A549 (cell line): ENCODE measurements around the gene RNF213.

Source experiments
- BCL3 ChIP-seq: fragments of >200 bp; sonication (Bioruptor Twin); formaldehyde crosslinking; IDR thresholded peaks from 3 replicates; pipeline ENCODE4 v1.6.1; 2016
- CBX2 ChIP-seq: fragments of 200-600 bp; sonication (generic); IDR thresholded peaks from 2 replicates; pipeline ENCODE4 v1.6.1; 2016; ENCODE audit warnings: low read depth, mild to moderate bottlenecking, borderline replicate concordance
- CTCF ChIP-seq: fragments of >200 bp; sonication (Bioruptor Twin); formaldehyde crosslinking; IDR thresholded peaks from 3 replicates; pipeline ENCODE4 v1.5.1; 2016
- EHF ChIP-seq: fragments of 250-450 bp; sonication (Bioruptor Pico); IDR thresholded peaks from 2 replicates; pipeline ENCODE4 v1.5.0; 2020; ENCODE audit warnings: mild to moderate bottlenecking
- EP300 ChIP-seq, 2 experiments: fragments of >200 bp; sonication (Bioruptor Twin); formaldehyde crosslinking; IDR thresholded peaks; 2 replicates in 1 of 2; 3 replicates in 1 of 2; pipeline ENCODE4 v1.6.1; 2016 to 2017
- JUN ChIP-seq, 2 experiments: fragments of >200 bp; sonication (Bioruptor Twin); formaldehyde crosslinking; IDR thresholded peaks; 2 replicates in 1 of 2; 3 replicates in 1 of 2; pipeline ENCODE4 v1.6.1; 2016 to 2017
- MAFK ChIP-seq: fragments of 450-650 bp; IDR thresholded peaks from 2 replicates; pipeline ENCODE4 v1.6.1; 2014; ENCODE audit not compliant: partially characterized antibody
- MYC ChIP-seq: IDR thresholded peaks from 2 replicates; pipeline ENCODE4 v1.6.1; 2012; ENCODE audit warnings: mild to moderate bottlenecking, inconsistent platforms, low read length, improper control_type of control experiment, borderline replicate concordance
- NR3C1 ChIP-seq: fragments of >200 bp; sonication (Bioruptor Twin); formaldehyde crosslinking; IDR thresholded peaks from 3 replicates; pipeline ENCODE4 v1.6.1; 2017
- POLR2A ChIP-seq: IDR thresholded peaks from 2 replicates; pipeline ENCODE4 v1.6.1; 2012; ENCODE audit warnings: mild to moderate bottlenecking, low read length
- RNF2 ChIP-seq: fragments of 200-600 bp; sonication (generic); IDR thresholded peaks from 2 replicates; pipeline ENCODE4 v1.6.1; 2016; ENCODE audit warnings: low read depth, mild to moderate bottlenecking, antibody characterized with exemption, moderate library complexity, borderline replicate concordance
- SMC3 ChIP-seq: fragments of >200 bp; sonication (Bioruptor Twin); formaldehyde crosslinking; IDR thresholded peaks from 3 replicates; pipeline ENCODE4 v1.6.1; 2018; ENCODE audit warnings: inconsistent platforms
- SREBF2 ChIP-seq: fragments of 450-650 bp; IDR thresholded peaks from 2 replicates; pipeline ENCODE4 v1.6.1; 2014; ENCODE audit warnings: mild to moderate bottlenecking, moderate library complexity
- TF ChIP-seq, protein P1 (sequence below): fragments of 250-450 bp; sonication (Bioruptor Pico); IDR thresholded peaks from 2 replicates; pipeline ENCODE4 v1.5.0; 2021; ENCODE audit warnings: mild to moderate bottlenecking, moderate library complexity, borderline replicate concordance

DNA sequence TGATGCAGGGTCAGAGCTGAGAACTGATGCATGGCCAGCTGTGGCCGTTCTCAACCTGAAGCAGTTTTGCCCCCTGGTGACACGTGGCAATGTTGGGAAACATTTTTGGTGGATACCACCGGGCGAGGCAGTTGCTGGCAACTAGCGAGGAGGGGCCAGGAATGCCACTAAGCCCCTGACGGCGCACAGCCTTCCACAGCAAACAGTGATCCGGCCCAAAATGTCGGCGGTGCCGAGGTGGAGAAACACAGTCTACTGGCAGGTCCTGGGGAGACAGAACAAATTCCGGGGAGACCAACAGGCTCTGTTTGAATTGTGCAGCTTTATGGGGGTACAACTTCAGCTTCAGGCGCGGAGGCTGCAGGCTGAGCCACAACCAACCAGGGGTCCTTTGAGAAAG, 32.2 kb upstream of the RNF213 start:
- TF ChIP-seq SMC3 = no peak
- no peak for TF ChIP-seq CTCF
- no peak for TF ChIP-seq CBX2
- TF ChIP-seq, protein P1, sequence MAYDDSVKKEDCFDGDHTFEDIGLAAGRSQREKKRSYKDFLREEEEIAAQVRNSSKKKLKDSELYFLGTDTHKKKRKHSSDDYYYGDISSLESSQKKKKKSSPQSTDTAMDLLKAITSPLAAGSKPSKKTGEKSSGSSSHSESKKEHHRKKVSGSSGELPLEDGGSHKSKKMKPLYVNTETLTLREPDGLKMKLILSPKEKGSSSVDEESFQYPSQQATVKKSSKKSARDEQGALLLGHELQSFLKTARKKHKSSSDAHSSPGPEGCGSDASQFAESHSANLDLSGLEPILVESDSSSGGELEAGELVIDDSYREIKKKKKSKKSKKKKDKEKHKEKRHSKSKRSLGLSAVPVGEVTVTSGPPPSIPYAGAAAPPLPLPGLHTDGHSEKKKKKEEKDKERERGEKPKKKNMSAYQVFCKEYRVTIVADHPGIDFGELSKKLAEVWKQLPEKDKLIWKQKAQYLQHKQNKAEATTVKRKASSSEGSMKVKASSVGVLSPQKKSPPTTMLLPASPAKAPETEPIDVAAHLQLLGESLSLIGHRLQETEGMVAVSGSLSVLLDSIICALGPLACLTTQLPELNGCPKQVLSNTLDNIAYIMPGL (CRISPR knock-in tag) = no peak
- TF ChIP-seq POLR2A = no peak
- TF ChIP-seq MAFK = no peak
- TF ChIP-seq JUN (IDR thresholded peaks at IDR 0.05) = no peak
- no peak for TF ChIP-seq RNF2
- no peak for TF ChIP-seq NR3C1
- TF ChIP-seq MYC = no peak
- no peak for TF ChIP-seq EHF (CRISPR knock-in tag)
- TF ChIP-seq EP300 (IDR thresholded peaks at IDR 0.05) = no peak
- TF ChIP-seq SREBF2 = no peak
- no peak for TF ChIP-seq BCL3
